Mononuclear cell (primary cell): ENCODE results near the gene COX17. TPM values are rescaled to one million over a fixed set of nuclear protein-coding genes. Genes with fewer than 3 reads are reported as not detected.

Experiments
- H3K27me3 ChIP-seq: 2 replicates; pipeline ENCODE4 v1.6.0; 2011; ENCODE audit warnings: low read length, control low read depth; ENCODE audit not compliant: insufficient read depth
- H3K4me1 ChIP-seq: 2 replicates; pipeline ENCODE4 v1.5.1; 2011; ENCODE audit warnings: mild to moderate bottlenecking, low read length, control low read depth; ENCODE audit not compliant: insufficient read depth
- H3K4me3 ChIP-seq: 2 replicates; pipeline ENCODE4 v1.5.1; 2011; ENCODE audit warnings: mild to moderate bottlenecking, low read length, moderate library complexity
- H3K9me3 ChIP-seq: 2 replicates; pipeline ENCODE4 v1.5.1; 2011; ENCODE audit warnings: low read depth, mild to moderate bottlenecking, control low read depth, low read length
- total RNA-seq: library from RNA; depleted of rRNA; stranded (reverse); fragments of >200 nt; gene quantifications from one replicate; pipeline ENCODE4 v1.2.3, GENCODE V29; 2012

The COX17 gene
- total RNA-seq, 1 donor, result 21.5 TPM

GRCh38 chr3:119660474-119661440, 16.4 kb downstream of the COX17 start, which contains the start of gene POPDC2:
TSS of gene POPDC2 (minus strand) at chr3:119660589. CDS start at chr3:119660423, 166 bp downstream.
- Histone ChIP-seq H3K27me3 (no peaks in the 10 kb centered on the region), H3K4me3 (no peak within 1 kb of the TSS), H3K4me1 (peaks cover 5% of the 10 kb centered on the region), H3K9me3 (no peaks in the 10 kb centered on the region)

GRCh38 chr3:119659606-119660291, 17.5 kb downstream of the COX17 start:
- Histone ChIP-seq H3K4me3 (no peak overlapping the region), H3K9me3 (no peaks in the 10 kb centered on the region), H3K27me3 (no peaks in the 10 kb centered on the region), H3K4me1 (peaks cover 5% of the 10 kb centered on the region)

- Histone ChIP-seq H3K9me3 (no peaks in the 10 kb centered on the region), H3K4me1 (peaks cover 5% of the 10 kb centered on the region), H3K27me3 (no peaks in the 10 kb centered on the region), H3K4me3 (no peak overlapping the region)
Observed at GRCh38 chr3:119658994-119659393, 18.2 kb downstream of the COX17 start.

- H3K9me3 ChIP-seq, result no peaks in the 10 kb centered on the region
- no peak overlapping the region for H3K4me3 ChIP-seq
- peaks cover 5% of the 10 kb centered on the region for H3K4me1 ChIP-seq
- no peaks in the 10 kb centered on the region for H3K27me3 ChIP-seq
Observed at GRCh38 chr3:119657887-119658702, 19.1 kb downstream of the COX17 start.

GRCh38 chr3:119653876-119654275, 23.3 kb downstream of the COX17 start:
- no peaks in the 10 kb centered on the region for H3K9me3 ChIP-seq
- no peak overlapping the region for H3K4me3 ChIP-seq
- H3K4me1 ChIP-seq, result peaks cover 5% of the 10 kb centered on the region
- no peaks in the 10 kb centered on the region for H3K27me3 ChIP-seq

- Histone ChIP-seq H3K27me3 (no peaks in the 10 kb centered on the region), H3K4me1 (no peaks in the 10 kb centered on the region), H3K9me3 (no peaks in the 10 kb centered on the region), H3K4me3 (no peak overlapping the region)
Observed at GRCh38 chr3:119652306-119653033, 24.7 kb downstream of the COX17 start.

GRCh38 chr3:119649761-119650160, 27.4 kb downstream of the COX17 start:
- no peaks in the 10 kb centered on the region for H3K9me3 ChIP-seq
- H3K4me1 ChIP-seq, result no peaks in the 10 kb centered on the region
- no peak overlapping the region for H3K4me3 ChIP-seq
- H3K27me3 ChIP-seq, result no peaks in the 10 kb centered on the region

- Histone ChIP-seq H3K4me1 (no peaks in the 10 kb centered on the region), H3K4me3 (no peak overlapping the region), H3K9me3 (no peaks in the 10 kb centered on the region), H3K27me3 (no peaks in the 10 kb centered on the region)
Observed at GRCh38 chr3:119647843-119648575, 29.2 kb downstream of the COX17 start.

- Histone ChIP-seq H3K4me3 (no peak overlapping the region), H3K9me3 (no peaks in the 10 kb centered on the region)
Observed at GRCh38 chr3:119647171-119647570, 30.0 kb downstream of the COX17 start.

GRCh38 chr3:119645813-119646212, 31.4 kb downstream of the COX17 start:
- no peaks in the 10 kb centered on the region for H3K9me3 ChIP-seq
- no peak overlapping the region for H3K4me3 ChIP-seq

More at GRCh38 chr3:119647171-119647570, 30.0 kb downstream of the COX17 start:
- Histone ChIP-seq H3K4me1 (no peaks in the 10 kb centered on the region), H3K27me3 (no peaks in the 10 kb centered on the region)

GRCh38 chr3:119644481-119644880, 32.7 kb downstream of the COX17 start:
- Histone ChIP-seq H3K4me1 (peaks cover under 1% of the 10 kb centered on the region), H3K4me3 (no peak overlapping the region), H3K9me3 (no peaks in the 10 kb centered on the region), H3K27me3 (no peaks in the 10 kb centered on the region)

More at GRCh38 chr3:119645813-119646212, 31.4 kb downstream of the COX17 start:
- Histone ChIP-seq H3K27me3 (no peaks in the 10 kb centered on the region), H3K4me1 (no peaks in the 10 kb centered on the region)

- Histone ChIP-seq H3K9me3 (no peaks in the 10 kb centered on the region), H3K4me3 (no peak overlapping the region), H3K27me3 (no peaks in the 10 kb centered on the region), H3K4me1 (peaks cover 10% of the 10 kb centered on the region)
Observed at GRCh38 chr3:119643528-119643927, 33.7 kb downstream of the COX17 start.

- Histone ChIP-seq H3K4me3 (no peak overlapping the region), H3K4me1 (peaks cover 16% of the 10 kb centered on the region), H3K9me3 (no peaks in the 10 kb centered on the region), H3K27me3 (no peaks in the 10 kb centered on the region)
Observed at GRCh38 chr3:119642746-119643473, 34.3 kb downstream of the COX17 start.
